KMS-11 (cell line): ENCODE measurements around the gene OGA.

ENCODE experiments used
- H2AFZ ChIP-seq: fragments of 200-600 bp; sonication (generic); 2 replicates; pipeline ENCODE4 v1.6.1; 2016; ENCODE audit warnings: antibody characterized with exemption, mixed run types, low read depth
- H3K27ac ChIP-seq: fragments of 200-600 bp; sonication (generic); 2 replicates; pipeline ENCODE4 v1.6.1; 2016; ENCODE audit warnings: mild to moderate bottlenecking, mixed run types
- H3K27me3 ChIP-seq: fragments of 200-600 bp; sonication (generic); 2 replicates; pipeline ENCODE4 v1.6.1; 2017; ENCODE audit warnings: mild to moderate bottlenecking, low read depth, mixed run types, moderate library complexity; ENCODE audit not compliant: insufficient read depth
- H3K36me3 ChIP-seq: fragments of 200-600 bp; sonication (generic); 2 replicates; pipeline ENCODE4 v1.6.1; 2017; ENCODE audit warnings: mild to moderate bottlenecking, mixed run types; ENCODE audit not compliant: insufficient read depth
- H3K4me1 ChIP-seq: fragments of 200-600 bp; sonication (generic); 2 replicates; pipeline ENCODE4 v1.6.1; 2016; ENCODE audit warnings: mild to moderate bottlenecking, low read depth, mixed run types; ENCODE audit not compliant: poor library complexity, severe bottlenecking
- H3K4me2 ChIP-seq: fragments of 200-600 bp; sonication (generic); 2 replicates; pipeline ENCODE4 v1.7.0; 2016; ENCODE audit warnings: mild to moderate bottlenecking, mixed run types
- H3K4me3 ChIP-seq: fragments of 200-600 bp; sonication (generic); IDR thresholded peaks from 2 replicates; pipeline ENCODE4 v1.6.1; 2017; ENCODE audit warnings: low read depth, low read length, mixed read lengths; ENCODE audit not compliant: insufficient read depth
- H3K79me2 ChIP-seq: fragments of 200-600 bp; sonication (generic); 2 replicates; pipeline ENCODE4 v1.6.1; 2016; ENCODE audit warnings: low read depth, mixed run types; ENCODE audit not compliant: insufficient read depth
- H3K9ac ChIP-seq: fragments of 200-600 bp; sonication (generic); 2 replicates; pipeline ENCODE4 v1.6.1; 2016; ENCODE audit warnings: mild to moderate bottlenecking, mixed run types
- H4K20me1 ChIP-seq: fragments of 200-600 bp; sonication (generic); 2 replicates; pipeline ENCODE4 v1.6.1; 2016; ENCODE audit warnings: mild to moderate bottlenecking, mixed run types; ENCODE audit not compliant: insufficient read depth
- TF ChIP-seq, protein P1 (sequence below): fragments of 200-600 bp; sonication (generic); conservative IDR thresholded peaks from 2 replicates; pipeline ENCODE4 v1.6.1; 2017; ENCODE audit warnings: low read depth, mild to moderate bottlenecking, antibody characterized with exemption, low read length, moderate library complexity, mixed read lengths

Gene OGA

DNA sequence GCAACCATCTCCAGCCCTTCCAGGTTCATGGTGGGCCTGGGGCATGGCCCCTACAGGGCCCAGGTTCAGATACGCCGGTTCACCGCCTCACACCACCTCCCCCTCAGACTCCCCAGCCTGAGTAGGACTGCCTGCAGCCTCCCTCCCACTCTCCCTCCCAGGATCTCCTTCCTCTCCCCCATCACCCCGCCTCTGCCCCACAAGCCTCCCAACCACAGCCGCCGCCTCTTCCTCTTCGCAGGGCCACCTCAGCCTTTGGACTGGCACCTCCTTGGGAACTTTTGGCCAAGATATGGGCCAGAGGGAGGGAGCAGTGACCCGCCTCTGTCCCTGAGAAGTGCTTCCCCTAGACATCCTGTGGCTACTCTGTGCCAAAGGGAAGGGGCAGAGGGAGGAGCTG, 16.1 kb upstream of the OGA start:
- Histone ChIP-seq H2AFZ (no peak overlapping the region), H3K4me3 (no peak overlapping the region), H3K27ac (no peak overlapping the region), H4K20me1 (no peaks in the 10 kb centered on the region), H3K9ac (no peak overlapping the region), H3K4me1 (peaks cover 17% of the 10 kb centered on the region), H3K4me2 (no peak overlapping the region), H3K79me2 (no peaks in the 10 kb centered on the region), H3K27me3 (no peaks in the 10 kb centered on the region), H3K36me3 (no peaks in the 10 kb centered on the region)
- TF ChIP-seq, protein P1, sequence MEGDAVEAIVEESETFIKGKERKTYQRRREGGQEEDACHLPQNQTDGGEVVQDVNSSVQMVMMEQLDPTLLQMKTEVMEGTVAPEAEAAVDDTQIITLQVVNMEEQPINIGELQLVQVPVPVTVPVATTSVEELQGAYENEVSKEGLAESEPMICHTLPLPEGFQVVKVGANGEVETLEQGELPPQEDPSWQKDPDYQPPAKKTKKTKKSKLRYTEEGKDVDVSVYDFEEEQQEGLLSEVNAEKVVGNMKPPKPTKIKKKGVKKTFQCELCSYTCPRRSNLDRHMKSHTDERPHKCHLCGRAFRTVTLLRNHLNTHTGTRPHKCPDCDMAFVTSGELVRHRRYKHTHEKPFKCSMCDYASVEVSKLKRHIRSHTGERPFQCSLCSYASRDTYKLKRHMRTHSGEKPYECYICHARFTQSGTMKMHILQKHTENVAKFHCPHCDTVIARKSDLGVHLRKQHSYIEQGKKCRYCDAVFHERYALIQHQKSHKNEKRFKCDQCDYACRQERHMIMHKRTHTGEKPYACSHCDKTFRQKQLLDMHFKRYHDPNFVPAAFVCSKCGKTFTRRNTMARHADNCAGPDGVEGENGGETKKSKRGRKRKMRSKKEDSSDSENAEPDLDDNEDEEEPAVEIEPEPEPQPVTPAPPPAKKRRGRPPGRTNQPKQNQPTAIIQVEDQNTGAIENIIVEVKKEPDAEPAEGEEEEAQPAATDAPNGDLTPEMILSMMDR, result no peak

DNA sequence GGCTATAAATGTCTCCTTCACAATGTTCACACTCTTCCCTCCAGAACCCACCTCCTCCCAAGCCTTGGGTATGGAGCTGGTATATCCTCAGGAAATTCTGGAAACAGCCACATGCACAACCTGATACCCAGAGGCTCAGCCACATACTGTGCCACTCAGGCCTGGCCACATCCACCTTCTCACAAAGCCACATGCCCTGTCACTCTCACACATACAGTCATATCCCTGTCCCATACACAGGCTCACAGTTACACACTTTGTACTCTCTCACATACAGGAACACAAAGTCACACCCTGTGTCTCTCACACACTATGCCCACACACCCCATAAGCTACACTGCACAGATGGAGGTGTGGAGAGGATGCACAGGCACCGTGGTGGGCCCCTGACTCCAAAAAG, 15.2 kb upstream of the OGA start:
- H3K4me1 ChIP-seq, result peaks cover 17% of the 10 kb centered on the region
- no peaks in the 10 kb centered on the region for H3K27me3 ChIP-seq
- no peak overlapping the region for H3K9ac ChIP-seq
- H2AFZ ChIP-seq, result no peak overlapping the region
- H3K4me2 ChIP-seq, result no peak overlapping the region
- no peaks in the 10 kb centered on the region for H4K20me1 ChIP-seq
- H3K79me2 ChIP-seq, result no peaks in the 10 kb centered on the region
- H3K36me3 ChIP-seq, result no peaks in the 10 kb centered on the region
- TF ChIP-seq, protein P1, result no peak
- H3K4me3 ChIP-seq, result no peak overlapping the region
- H3K27ac ChIP-seq, result no peak overlapping the region

DNA sequence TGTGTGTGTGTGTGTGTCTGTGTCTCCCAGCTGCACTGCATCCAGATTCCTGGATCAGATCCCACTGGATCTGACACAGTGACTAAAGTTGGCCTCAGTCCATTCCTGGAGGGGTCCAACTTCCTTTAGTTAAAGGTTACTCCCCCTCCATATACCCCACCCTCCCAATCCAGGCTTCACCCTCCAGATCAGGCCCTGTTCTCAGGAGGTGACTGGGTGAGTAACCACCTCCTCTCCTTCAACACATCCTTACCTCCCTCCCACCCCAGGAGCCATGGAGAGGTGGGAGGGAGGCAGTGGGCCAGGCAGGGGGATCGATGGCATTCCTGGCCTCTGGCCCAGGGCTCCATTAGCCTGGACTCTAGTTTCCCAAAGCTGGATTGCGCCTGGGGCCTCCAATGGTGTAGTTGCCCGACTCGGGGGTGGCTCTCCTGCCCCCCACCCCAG, 14.1 kb upstream of the OGA start:
- Histone ChIP-seq H2AFZ (no peak overlapping the region), H3K36me3 (no peaks in the 10 kb centered on the region), H3K4me1 (peaks cover 17% of the 10 kb centered on the region), H3K27ac (no peak overlapping the region), H3K9ac (no peak overlapping the region), H4K20me1 (no peaks in the 10 kb centered on the region), H3K27me3 (no peaks in the 10 kb centered on the region), H3K4me3 (no peak overlapping the region), H3K4me2 (no peak overlapping the region), H3K79me2 (no peaks in the 10 kb centered on the region)
- TF ChIP-seq, protein P1, result no peak

DNA sequence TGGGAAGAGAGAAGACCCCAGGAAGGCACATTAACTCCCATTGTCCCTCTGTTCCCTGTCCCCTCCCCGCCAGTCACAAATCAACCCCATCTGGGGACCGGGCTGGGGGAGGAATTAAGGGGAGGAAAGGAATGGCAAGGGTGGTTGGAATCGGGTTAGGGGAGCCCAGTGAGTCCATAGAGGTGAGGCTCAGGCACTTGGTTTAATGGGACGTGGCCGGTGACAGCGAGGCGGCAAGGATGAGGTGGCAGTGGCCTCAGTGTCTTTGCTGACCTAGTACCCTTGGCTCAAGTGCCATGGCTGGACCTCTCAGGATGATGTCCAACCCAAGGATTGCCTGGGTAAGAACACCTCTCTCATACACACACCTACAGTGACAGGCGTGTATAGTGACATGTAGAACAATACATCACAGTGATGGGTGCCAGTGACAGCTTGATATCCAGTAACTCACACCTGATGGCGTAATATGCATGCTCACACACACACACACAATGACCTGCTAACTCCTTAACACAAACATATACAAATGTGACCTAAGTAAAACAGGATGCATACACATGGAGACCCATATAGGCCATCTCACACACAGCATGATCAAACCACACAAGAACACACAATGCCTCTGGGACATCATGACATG, 13.0 kb upstream of the OGA start:
- Histone ChIP-seq H3K4me1 (peaks cover 17% of the 10 kb centered on the region), H3K9ac (peak overlapping the region; percentile 61; the same call in 1 of the 2 replicates), H3K36me3 (no peaks in the 10 kb centered on the region), H3K4me3 (no peak overlapping the region), H3K4me2 (peak overlapping the region; percentile 89), H3K27ac (peak overlapping the region; percentile 76), H2AFZ (peak overlapping the region; percentile 85), H3K79me2 (no peaks in the 10 kb centered on the region), H4K20me1 (no peaks in the 10 kb centered on the region), H3K27me3 (no peaks in the 10 kb centered on the region)
- TF ChIP-seq, protein P1, result no peak
